Adrenal gland (tissue), 5 donors: Measurements from ENCODE around the gene RIMBP2.

Source experiments
- POLR2A ChIP-seq, 2 donors: fragments of 450-650 bp; IDR thresholded peaks; one replicate each; pipeline ENCODE4 v1.6.1; 2017; ENCODE audit warnings: antibody characterized with exemption in 2 of 2, mild to moderate bottlenecking in 2 of 2, moderate library complexity in 1 of 2
- TF ChIP-seq, protein P1 (sequence below), 6 experiments: fragments of 450-650 bp in 4 of 6; fragments of 200-600 bp in 2 of 6; sonication (generic) in 1 of 6; IDR thresholded peaks; 1 replicate in 5 of 6; 2 replicates in 1 of 6; pipeline versions ENCODE4 v1.5.1 to v1.8.0; 2016 to 2021; ENCODE audit warnings: antibody characterized with exemption in 6 of 6, mild to moderate bottlenecking in 2 of 6, moderate library complexity in 1 of 6
- donor health status: DM: no; HTN: no; CAD: no.

DNA sequence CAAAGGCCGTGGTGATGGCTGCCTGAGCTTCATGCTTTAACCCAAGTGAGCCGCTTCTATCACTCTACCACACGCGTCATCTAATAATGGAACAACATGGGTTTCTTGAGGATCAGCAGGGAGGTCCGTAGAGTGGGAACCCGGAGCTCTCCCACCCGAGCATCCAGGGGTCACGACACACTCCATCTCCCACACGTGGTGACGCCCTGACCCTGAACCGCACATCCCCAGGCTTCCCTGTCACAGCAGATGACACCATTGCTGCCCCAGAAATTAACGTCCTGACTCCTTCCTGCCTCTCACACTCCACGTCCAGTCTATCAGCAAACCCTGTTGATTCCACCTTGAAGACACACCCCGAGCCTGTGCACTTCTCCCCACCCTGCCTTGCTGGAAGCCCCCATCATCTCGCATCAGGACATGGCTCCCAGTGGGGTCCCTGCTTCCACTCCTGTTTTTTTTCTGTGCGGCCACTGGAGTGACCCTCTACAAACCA is 215.2 kb downstream of the RIMBP2 start:
- TF ChIP-seq, protein P1, sequence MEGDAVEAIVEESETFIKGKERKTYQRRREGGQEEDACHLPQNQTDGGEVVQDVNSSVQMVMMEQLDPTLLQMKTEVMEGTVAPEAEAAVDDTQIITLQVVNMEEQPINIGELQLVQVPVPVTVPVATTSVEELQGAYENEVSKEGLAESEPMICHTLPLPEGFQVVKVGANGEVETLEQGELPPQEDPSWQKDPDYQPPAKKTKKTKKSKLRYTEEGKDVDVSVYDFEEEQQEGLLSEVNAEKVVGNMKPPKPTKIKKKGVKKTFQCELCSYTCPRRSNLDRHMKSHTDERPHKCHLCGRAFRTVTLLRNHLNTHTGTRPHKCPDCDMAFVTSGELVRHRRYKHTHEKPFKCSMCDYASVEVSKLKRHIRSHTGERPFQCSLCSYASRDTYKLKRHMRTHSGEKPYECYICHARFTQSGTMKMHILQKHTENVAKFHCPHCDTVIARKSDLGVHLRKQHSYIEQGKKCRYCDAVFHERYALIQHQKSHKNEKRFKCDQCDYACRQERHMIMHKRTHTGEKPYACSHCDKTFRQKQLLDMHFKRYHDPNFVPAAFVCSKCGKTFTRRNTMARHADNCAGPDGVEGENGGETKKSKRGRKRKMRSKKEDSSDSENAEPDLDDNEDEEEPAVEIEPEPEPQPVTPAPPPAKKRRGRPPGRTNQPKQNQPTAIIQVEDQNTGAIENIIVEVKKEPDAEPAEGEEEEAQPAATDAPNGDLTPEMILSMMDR (IDR thresholded peaks at IDR 0.05): no peak
- TF ChIP-seq POLR2A (IDR thresholded peaks at IDR 0.05): no peak
